GM21529 (cell line): ENCODE results near the gene HMCN2.

Source experiments
- ATAC-seq: cut with Tn5 transposase; IDR thresholded peaks from one replicate; pipeline ENCODE4 v1.9.1; 2021; ENCODE audit not compliant: unreplicated experiment

Gene HMCN2

DNA sequence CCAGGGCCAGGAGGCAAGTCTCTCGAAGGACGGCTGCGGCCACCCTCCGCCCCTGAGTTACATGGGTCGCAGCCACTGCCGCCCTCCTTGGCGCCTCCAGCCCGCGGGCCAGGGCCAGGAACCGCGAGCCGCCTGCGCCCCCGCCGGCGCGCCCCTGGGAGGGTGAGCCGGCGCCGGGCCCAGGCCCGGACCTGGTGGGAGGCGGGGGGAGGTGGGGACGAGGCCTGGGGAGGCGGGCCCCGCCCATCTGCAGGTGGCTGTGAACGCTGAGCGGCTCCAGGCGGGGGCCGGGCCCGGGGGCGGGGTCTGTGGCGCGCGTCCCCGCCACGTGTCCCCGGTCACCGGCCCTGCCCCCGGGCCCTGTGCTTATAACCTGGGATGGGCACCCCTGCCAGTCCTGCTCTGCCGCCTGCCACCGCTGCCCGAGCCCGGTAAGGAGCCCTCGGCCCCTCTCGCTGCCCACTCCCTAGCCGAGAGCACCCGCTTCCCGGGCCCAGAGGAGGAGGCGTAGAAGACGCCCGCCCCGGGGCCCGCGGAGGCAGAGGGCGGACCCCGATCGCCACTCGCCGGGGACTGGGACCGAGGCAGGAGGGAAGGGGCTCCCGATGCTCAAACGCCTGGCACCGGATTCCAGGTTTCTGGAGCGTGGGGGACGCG lies 179.1 kb downstream of the HMCN2 start, which contains the start of gene ASS1:
Gene ASS1, plus strand, starts transcription at position 397 of the 657 bp plus-strand sequence. CDS start 7,268 bp downstream, outside the sequence.
- no peak for ATAC-seq

GRCh38 chr9:130445268-130445983 lies 179.9 kb downstream of the HMCN2 start:
- ATAC-seq, result no peak

GRCh38 chr9:130446101-130446861 lies 180.7 kb downstream of the HMCN2 start:
- no peak for ATAC-seq

DNA sequence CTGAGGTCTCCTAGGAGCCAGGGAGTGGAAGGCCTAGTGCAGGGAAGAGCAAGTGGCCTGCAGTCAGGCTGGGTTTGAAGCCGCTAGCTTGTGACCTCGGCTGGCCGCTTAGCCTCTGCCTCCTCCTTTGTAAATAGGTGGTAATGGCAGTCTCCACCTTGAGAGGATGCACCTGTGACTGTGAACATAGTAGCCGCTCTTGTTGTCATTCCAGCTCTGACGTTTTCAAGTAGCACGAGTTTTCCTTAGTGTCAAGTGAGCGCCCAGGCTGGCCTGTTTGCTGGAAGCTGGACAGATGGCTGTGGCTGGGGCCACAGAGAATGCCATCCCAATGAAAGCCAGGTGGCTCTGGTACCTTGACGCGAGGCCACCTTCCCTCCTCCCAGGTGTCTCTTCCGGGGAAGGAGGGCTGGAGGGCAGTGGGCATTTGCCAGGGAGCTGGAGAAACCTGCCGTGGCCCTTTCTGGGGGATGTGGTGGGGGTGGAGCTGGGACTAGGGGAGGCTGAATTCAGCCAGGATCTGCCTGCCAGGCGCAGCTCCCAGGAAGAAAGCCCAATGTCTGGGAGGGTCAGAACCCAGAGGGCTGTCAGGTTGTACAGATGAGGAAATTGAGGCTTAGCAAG lies 181.7 kb downstream of the HMCN2 start:
- no peak for ATAC-seq

DNA sequence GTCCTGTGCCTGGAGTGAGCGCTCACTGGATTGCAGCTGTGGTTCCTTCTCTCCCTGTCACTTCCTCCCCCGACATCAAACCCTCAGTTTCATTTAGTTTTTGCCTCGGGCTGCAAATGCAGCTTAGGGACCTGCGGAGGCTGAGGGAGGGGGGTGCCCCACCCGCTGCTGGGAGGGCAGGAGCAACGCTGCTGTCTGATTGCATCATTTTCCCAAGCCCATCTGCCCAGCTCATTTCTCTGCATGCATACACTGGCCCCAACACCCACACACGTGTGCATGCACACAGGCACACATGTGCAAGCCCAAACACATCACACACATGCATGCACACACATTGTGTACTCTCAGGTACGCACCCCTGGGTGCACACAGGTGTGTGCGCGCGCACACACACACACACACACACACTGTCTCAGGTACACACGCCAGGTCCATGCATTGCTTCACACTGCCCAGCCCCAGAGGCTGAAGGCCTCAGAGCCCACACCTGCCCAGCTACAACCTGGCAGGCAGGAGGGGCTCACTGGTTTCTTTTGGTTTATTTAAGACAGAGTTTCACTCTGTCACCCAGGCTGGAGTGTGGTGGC lies 182.6 kb downstream of the HMCN2 start:
- ATAC-seq, result no peak

DNA sequence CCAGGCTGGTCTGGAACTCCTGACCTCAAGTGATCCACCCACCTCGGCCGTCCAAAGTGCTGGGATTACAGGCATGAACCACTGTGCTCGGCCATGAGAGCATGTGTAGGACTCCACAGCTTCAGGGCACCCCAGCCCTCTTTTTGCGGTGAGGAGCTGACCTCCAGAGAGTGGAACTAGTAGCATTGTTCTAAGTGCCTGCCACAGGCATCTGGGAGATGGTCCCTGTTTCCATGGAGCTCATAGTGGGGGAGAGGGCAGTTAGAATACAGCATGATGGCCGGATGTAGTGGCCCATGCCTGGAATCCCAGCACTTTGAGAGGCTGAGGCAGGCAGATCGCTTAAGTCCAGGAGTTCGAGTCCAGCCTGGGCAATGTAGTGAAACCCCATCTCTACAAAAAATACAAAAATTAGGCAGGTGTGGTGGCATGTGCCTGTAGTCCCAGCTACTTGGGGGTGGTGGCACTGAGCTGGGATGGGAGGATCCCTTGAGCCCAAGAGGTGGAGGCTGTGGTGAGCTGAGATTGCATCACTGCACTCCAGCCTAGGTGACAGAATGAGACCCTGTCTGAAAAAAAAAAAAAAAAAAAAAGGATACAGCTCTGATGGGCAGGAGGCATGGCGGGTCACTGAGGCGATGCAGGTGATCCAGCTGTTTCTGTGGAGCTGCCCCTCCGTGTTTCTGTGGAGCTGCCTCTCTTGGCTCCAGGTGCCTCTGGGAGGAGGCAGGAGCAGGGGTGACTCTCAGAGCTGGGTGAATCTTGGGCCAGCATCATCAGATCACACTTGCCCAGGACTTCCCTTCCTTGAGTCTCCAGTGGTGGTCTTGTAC lies 183.4 kb downstream of the HMCN2 start:
- no peak for ATAC-seq

GRCh38 chr9:130450344-130451003 lies 184.9 kb downstream of the HMCN2 start:
- no peak for ATAC-seq

- ATAC-seq, result no peak
Observed at GRCh38 chr9:130451004-130451390, 185.4 kb downstream of the HMCN2 start.

- ATAC-seq, result no peak
Observed at GRCh38 chr9:130451509-130452388, 186.2 kb downstream of the HMCN2 start.

DNA sequence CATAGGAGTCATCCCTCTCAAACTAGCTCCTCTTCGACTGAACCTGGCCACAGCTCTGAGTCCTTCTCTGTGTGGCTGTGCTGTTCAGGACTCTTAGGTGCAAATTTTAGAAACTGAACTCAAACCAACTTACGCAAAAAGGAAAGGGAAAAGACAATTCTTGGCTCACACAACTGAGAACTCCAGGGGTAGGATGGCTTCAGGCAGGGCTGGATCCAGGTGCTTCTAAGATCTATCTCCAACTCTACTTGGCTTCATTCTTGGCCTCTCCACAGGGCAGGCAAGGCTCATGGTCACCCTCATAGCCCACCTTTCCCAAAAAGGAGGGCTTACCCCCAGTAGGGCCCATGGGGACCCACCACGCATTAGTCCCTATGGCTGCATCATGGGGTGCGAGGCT lies 187.3 kb downstream of the HMCN2 start:
- ATAC-seq, result no peak

GRCh38 chr9:130453487-130453886 lies 187.9 kb downstream of the HMCN2 start:
- no peak for ATAC-seq

DNA sequence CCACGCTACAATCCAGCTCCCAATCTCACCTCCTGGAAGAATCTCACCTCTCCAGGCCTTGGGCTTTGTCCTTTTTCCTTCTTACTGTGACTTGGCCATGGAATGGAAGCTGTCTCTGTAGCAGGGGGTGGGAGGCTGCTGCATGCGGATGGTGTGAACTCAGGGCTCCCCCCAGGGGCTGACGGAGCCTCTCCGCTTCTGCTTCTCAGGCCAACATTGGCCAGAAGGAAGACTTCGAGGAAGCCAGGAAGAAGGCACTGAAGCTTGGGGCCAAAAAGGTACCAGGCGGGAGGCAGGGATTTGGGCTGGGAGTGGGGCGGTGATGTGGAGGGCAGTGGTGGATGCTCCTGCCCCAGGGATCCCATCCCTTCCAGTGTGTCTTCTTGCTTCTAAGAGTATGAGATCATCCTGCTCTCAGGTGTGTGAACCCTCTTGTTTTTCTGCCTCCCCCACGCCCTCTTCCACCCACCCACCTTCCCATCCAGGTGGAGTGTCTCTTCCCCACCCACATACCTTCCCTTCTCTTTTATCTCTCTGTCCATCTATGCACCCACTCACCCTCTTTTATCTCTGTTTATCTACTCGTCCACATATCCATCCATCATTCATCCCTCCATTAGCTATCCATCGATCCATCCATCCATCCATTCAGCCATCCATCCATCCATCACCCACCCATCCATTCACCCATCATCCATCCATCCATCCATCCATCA lies 188.7 kb downstream of the HMCN2 start:
- ATAC-seq, result no peak

GRCh38 chr9:130454812-130455325 lies 189.3 kb downstream of the HMCN2 start:
- ATAC-seq, result no peak

DNA sequence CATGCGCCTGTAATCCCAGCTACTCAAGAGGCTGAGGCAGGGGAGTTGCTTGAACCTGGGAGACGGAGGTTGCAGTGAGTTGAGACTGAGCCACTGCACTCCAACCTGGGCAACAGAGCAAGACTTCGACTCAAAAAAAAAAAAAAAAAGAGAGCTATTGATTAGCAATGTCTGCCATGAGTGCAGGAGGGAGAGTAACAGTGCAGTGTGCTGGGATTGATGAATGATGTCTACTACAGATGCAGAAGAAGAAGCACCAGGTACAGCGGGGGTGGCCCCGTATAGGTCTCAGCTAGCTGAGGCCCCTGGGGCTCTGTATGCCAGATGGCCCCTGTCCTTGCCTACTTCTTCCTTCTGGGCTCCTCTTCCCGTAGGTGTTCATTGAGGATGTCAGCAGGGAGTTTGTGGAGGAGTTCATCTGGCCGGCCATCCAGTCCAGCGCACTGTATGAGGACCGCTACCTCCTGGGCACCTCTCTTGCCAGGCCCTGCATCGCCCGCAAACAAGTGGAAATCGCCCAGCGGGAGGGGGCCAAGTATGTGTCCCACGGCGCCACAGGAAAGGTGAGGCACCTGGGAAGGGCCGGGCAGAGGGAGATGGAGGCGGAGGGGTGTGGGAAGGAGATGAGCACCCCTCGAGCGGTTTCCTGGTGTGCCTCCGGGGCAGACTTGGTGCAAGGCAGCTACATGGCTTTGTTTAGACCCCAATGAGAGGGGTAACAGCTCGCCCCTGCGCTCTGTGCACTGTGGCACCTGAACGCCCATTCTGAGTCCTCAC lies 192.7 kb downstream of the HMCN2 start:
- no peak for ATAC-seq

DNA sequence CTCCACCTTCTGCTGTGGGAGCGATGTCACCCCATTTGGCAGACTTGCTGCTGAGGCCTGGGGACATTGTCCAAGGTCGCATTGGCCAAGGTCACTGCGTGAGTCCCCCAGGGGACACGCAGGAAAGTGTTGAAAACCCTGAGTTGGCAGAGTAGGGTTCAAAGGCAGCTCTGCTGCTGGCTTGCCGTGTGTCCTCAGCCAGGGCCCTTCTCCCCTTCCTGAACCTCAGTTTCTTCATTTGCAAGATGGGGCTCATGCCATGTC lies 193.2 kb downstream of the HMCN2 start:
- no peak for ATAC-seq

- no peak for ATAC-seq
Observed at GRCh38 chr9:130459151-130459550, 193.6 kb downstream of the HMCN2 start.

GRCh38 chr9:130459941-130460669 lies 194.5 kb downstream of the HMCN2 start:
- no peak for ATAC-seq
